WTC11 (cell line): Measurements from ENCODE around the gene TMC6.

ENCODE experiments used
- CBFB ChIP-seq: sonication (generic); formaldehyde crosslinking; IDR thresholded peaks from 2 replicates; pipeline ENCODE4 v1.8.1; 2022; ENCODE audit warnings: mild to moderate bottlenecking, low read depth, missing genetic modification reagents
- CREB1 ChIP-seq: sonication (generic); formaldehyde crosslinking; IDR thresholded peaks from 2 replicates; pipeline ENCODE4 v1.8.0; 2023; ENCODE audit warnings: mild to moderate bottlenecking, missing genetic modification reagents
- RELA ChIP-seq: sonication (generic); formaldehyde crosslinking; IDR thresholded peaks from 2 replicates; pipeline ENCODE4 v1.8.1; 2022; ENCODE audit warnings: missing genetic modification reagents, mild to moderate bottlenecking, borderline replicate concordance
- SP1 ChIP-seq: sonication (generic); formaldehyde crosslinking; conservative IDR thresholded peaks from 2 replicates; pipeline ENCODE4 v1.8.1; 2022; ENCODE audit warnings: missing genetic modification reagents
- TCF7 ChIP-seq: sonication (generic); formaldehyde crosslinking; IDR thresholded peaks from 2 replicates; pipeline ENCODE4 v1.8.0; 2022; ENCODE audit warnings: mild to moderate bottlenecking, low read depth, missing genetic modification reagents, moderate library complexity
- USF2 ChIP-seq: sonication (generic); formaldehyde crosslinking; IDR thresholded peaks from 2 replicates; pipeline ENCODE4 v1.8.1; 2023; ENCODE audit warnings: mild to moderate bottlenecking, missing genetic modification reagents, moderate library complexity
- ZSCAN18 ChIP-seq: fragments of 250-450 bp; sonication (Bioruptor Pico); IDR thresholded peaks from 2 replicates; pipeline ENCODE4 v2.1.2; 2022; ENCODE audit warnings: mild to moderate bottlenecking, moderate library complexity
- TF ChIP-seq, protein P1 (sequence below): sonication (generic); formaldehyde crosslinking; IDR thresholded peaks from 2 replicates; pipeline ENCODE4 v1.8.0; 2022; ENCODE audit warnings: mild to moderate bottlenecking, missing genetic modification reagents
- TF ChIP-seq, protein P2 (sequence below): sonication (generic); formaldehyde crosslinking; IDR thresholded peaks from 2 replicates; pipeline ENCODE4 v1.8.1; 2022; ENCODE audit warnings: low read depth, mild to moderate bottlenecking, moderate library complexity, missing genetic modification reagents, borderline replicate concordance
- TF ChIP-seq, protein P3 (sequence below): fragments of 200-600 bp; IDR thresholded peaks from 2 replicates; pipeline ENCODE4 v1.8.0; 2022; ENCODE audit warnings: antibody characterized with exemption
- TF ChIP-seq, protein P4 (sequence below): sonication (generic); formaldehyde crosslinking; IDR thresholded peaks from 2 replicates; pipeline ENCODE4 v1.8.0; 2022; ENCODE audit warnings: mild to moderate bottlenecking, missing genetic modification reagents
- TF ChIP-seq, protein P5 (sequence below): sonication (generic); formaldehyde crosslinking; IDR thresholded peaks from 2 replicates; pipeline ENCODE4 v1.8.0; 2023; ENCODE audit warnings: missing genetic modification reagents

GRCh38 chr17:78103311-78103710 lies 25.2 kb downstream of the TMC6 start:
- TF ChIP-seq, protein P1, sequence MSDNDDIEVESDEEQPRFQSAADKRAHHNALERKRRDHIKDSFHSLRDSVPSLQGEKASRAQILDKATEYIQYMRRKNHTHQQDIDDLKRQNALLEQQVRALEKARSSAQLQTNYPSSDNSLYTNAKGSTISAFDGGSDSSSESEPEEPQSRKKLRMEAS (CRISPR knock-in tag): no peak
- TF ChIP-seq, protein P2, sequence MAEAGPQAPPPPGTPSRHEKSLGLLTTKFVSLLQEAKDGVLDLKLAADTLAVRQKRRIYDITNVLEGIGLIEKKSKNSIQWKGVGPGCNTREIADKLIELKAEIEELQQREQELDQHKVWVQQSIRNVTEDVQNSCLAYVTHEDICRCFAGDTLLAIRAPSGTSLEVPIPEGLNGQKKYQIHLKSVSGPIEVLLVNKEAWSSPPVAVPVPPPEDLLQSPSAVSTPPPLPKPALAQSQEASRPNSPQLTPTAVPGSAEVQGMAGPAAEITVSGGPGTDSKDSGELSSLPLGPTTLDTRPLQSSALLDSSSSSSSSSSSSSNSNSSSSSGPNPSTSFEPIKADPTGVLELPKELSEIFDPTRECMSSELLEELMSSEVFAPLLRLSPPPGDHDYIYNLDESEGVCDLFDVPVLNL (CRISPR knock-in tag): no peak
- TF ChIP-seq, protein P3, sequence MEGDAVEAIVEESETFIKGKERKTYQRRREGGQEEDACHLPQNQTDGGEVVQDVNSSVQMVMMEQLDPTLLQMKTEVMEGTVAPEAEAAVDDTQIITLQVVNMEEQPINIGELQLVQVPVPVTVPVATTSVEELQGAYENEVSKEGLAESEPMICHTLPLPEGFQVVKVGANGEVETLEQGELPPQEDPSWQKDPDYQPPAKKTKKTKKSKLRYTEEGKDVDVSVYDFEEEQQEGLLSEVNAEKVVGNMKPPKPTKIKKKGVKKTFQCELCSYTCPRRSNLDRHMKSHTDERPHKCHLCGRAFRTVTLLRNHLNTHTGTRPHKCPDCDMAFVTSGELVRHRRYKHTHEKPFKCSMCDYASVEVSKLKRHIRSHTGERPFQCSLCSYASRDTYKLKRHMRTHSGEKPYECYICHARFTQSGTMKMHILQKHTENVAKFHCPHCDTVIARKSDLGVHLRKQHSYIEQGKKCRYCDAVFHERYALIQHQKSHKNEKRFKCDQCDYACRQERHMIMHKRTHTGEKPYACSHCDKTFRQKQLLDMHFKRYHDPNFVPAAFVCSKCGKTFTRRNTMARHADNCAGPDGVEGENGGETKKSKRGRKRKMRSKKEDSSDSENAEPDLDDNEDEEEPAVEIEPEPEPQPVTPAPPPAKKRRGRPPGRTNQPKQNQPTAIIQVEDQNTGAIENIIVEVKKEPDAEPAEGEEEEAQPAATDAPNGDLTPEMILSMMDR: no peak
- TF ChIP-seq TCF7 (CRISPR knock-in tag) (no peak), CREB1 (CRISPR knock-in tag) (no peak), CBFB (CRISPR knock-in tag) (no peak), RELA (CRISPR knock-in tag) (no peak), SP1 (no peak), USF2 (no peak), ZSCAN18 (no peak)
- TF ChIP-seq, protein P4, sequence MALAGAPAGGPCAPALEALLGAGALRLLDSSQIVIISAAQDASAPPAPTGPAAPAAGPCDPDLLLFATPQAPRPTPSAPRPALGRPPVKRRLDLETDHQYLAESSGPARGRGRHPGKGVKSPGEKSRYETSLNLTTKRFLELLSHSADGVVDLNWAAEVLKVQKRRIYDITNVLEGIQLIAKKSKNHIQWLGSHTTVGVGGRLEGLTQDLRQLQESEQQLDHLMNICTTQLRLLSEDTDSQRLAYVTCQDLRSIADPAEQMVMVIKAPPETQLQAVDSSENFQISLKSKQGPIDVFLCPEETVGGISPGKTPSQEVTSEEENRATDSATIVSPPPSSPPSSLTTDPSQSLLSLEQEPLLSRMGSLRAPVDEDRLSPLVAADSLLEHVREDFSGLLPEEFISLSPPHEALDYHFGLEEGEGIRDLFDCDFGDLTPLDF (CRISPR knock-in tag): no peak
- TF ChIP-seq, protein P5, sequence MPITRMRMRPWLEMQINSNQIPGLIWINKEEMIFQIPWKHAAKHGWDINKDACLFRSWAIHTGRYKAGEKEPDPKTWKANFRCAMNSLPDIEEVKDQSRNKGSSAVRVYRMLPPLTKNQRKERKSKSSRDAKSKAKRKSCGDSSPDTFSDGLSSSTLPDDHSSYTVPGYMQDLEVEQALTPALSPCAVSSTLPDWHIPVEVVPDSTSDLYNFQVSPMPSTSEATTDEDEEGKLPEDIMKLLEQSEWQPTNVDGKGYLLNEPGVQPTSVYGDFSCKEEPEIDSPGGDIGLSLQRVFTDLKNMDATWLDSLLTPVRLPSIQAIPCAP (CRISPR knock-in tag): no peak
